Heart left ventricle (tissue), 16 donors: ENCODE data around the gene RAB3A. TPM values are rescaled to one million over a fixed set of nuclear protein-coding genes. Genes with fewer than 3 reads are reported as not detected.

Source experiments
- ATAC-seq, 4 donors: fragments of 200-7000 bp; cut with Tn5 transposase; one replicate each; pipeline ENCODE4 v1.9.1; 2020 to 2022; ENCODE audit warnings: moderate library complexity in 4 of 4, mild to moderate bottlenecking in 3 of 4, moderate number of reproducible peaks in 1 of 4
- DNase-seq, 5 donors: peaks; one replicate each; pipeline ENCODE4 v3.0.0-alpha.2; 2020
- H3K27ac ChIP-seq, 12 donors: fragments of 200-600 bp; sonication (generic) in 4 of 12; one replicate each; pipeline versions ENCODE4 v1.5.0 to v1.8.0; 2016 to 2022; ENCODE audit warnings: mild to moderate bottlenecking in 2 of 12
- H3K27me3 ChIP-seq, 9 donors: fragments of 200-600 bp; sonication (generic) in 2 of 9; one replicate each; pipeline versions ENCODE4 v1.5.1 to v1.8.0; 2016 to 2022; ENCODE audit warnings: mild to moderate bottlenecking in 3 of 9
- H3K36me3 ChIP-seq, 9 donors: fragments of 200-600 bp; sonication (generic) in 2 of 9; one replicate each; pipeline versions ENCODE4 v1.5.0 to v1.8.0; 2018 to 2022; ENCODE audit warnings: mild to moderate bottlenecking in 2 of 9
- H3K4me1 ChIP-seq, 12 donors: fragments of 200-600 bp; sonication (generic) in 4 of 12; one replicate each; pipeline versions ENCODE4 v1.5.0 to v1.8.0; 2016 to 2022; ENCODE audit warnings: mild to moderate bottlenecking in 3 of 12
- H3K4me3 ChIP-seq, 12 donors: fragments of 200-600 bp; sonication (generic) in 4 of 12; one replicate each; pipeline versions ENCODE4 v1.5.0 to v1.8.0; 2017 to 2022; ENCODE audit warnings: mild to moderate bottlenecking in 9 of 12, moderate library complexity in 4 of 12
- H3K9me3 ChIP-seq, 12 donors: fragments of 200-600 bp; sonication (generic) in 4 of 12; one replicate each; pipeline versions ENCODE4 v1.5.0 to v1.8.0; 2016 to 2022; ENCODE audit warnings: mild to moderate bottlenecking in 1 of 12
- CTCF ChIP-seq, 12 donors: fragments of 200-600 bp; sonication (generic) in 4 of 12; IDR thresholded peaks; one replicate each; pipeline versions ENCODE4 v1.5.0 to v1.8.0; 2018 to 2022; ENCODE audit warnings: antibody characterized with exemption in 12 of 12, mild to moderate bottlenecking in 5 of 12
- POLR2A ChIP-seq, 2 donors: fragments of 450-650 bp; IDR thresholded peaks; one replicate each; pipeline ENCODE4 v1.6.1; 2017; ENCODE audit warnings: antibody characterized with exemption in 2 of 2, mild to moderate bottlenecking in 2 of 2, moderate library complexity in 2 of 2
- WGBS, 4 donors: extraction: QIAGEN DNeasy Blood & Tissue Kit in 2 of 4; methylation state at CpG; one replicate each; pipeline versions ENCODE4 v1.1.5 to v1.1.7; 2013 to 2018; 5-methylcytosine and 5-hydroxymethylcytosine counted together
- intact Hi-C, 10 donors: fragments of 100-400 bp; cut with DNase I; formaldehyde crosslinking; loops; one replicate each; pipeline versions ENCODE4 v1.11.1 to v1.14.2; 2022
- polyA plus RNA-seq, 2 donors: library from polyadenylated mRNA; stranded (reverse); fragments of 200-250 nt; gene quantifications; one replicate each; pipeline ENCODE4 v1.2.3, GENCODE V29; 2013
- total RNA-seq, 9 donors: library from RNA; depleted of rRNA in 2 of 9; stranded (reverse); fragments of >200 nt in 2 of 9; fragmentation: NEBNext Ultra II Directional in 3 of 9; extraction: Animal tissue kit (Norgen Biotek cat#: 25700) in 3 of 9; gene quantifications; one replicate each; pipeline versions ENCODE4 v1.1.0 to v1.2.4, GENCODE V29; 2016 to 2023
- donor health status: ischemic (EF 13 %, LVEDD 7.1; RV severe dilation, severe dysfunction).
- donor health status: healthy with polysubstance abuse.
- donor health status: DM: no; HTN: yes; CAD: no.
- donor health status: DM: no; HTN: no; CAD: no.
- donor health status: ischemic (EF 25% LVEDD 6.9; RV normal size, moderate dysfunction).
- donor health status: ischemic (EF 25% LVEDD 5.7; RV mildly dilated, moderate dysfunction).
- donor health status: healthy.
- donor health status: DM: yes; HTN: yes; CAD: no.
- donor health status: ischemic (EF 35%, LVEDD 5.7; RV mildly dilated, moderate dysfunction).
- donor health status: nonischemic (EF 11% LVEDD 7.7; RV severe dilation, severe dysfunction).
- donor health status: DM: yes; HTN: yes; CAD: no.
- donor health status: PGD.
- donor health status: ischemic (EF 29% LVEDD 5.4; RV normal size, mild dysfunction).
- donor health status: nonischemic (EF 23%, LVEDD 6.1; RV moderate dilation, normal function).

RAB3A gene
- total and polyA plus RNA-seq, 11 donors: 6.9 to 39.2 (median 24.0) TPM

DNA sequence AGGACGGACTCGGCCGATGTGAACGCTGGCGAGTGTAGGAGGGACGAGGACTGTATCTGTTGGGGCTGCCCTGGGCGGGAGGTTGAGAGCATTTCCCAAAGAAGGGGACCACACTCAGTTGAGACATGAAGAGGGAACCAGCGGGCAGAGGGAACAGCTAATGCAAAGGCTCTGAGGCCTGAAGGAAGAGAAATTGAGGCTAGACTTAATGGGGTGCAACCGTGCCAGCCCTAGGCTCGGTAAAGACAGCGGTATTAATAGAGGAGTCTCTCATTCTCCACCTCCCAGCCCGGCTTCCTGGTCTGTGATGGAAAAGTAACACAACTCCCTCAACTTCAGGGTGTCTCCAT, 9.7 kb downstream of the RAB3A start:
- peak overlapping the region in 10 of 12 donors; percentile 40 to 99 (median 88) for H3K4me3 ChIP-seq
- peaks cover 0 to 36% (median 29%) of the 10 kb centered on the region in 9 donors for H3K36me3 ChIP-seq
- intact Hi-C loops: loop anchor here in 2 of 10 donors (5.0 to 10.0 kb wide), 2 partner anchors 58 to 131 kb away; partner anchors contain the start of gene LSM4 (in 1 of the 2)
- no peak for ATAC-seq
- H3K9me3 ChIP-seq: no peaks in the 10 kb centered on the region
- TF ChIP-seq CTCF (IDR thresholded peaks at IDR 0.05) (no peak), POLR2A (IDR thresholded peaks at IDR 0.05) (no peak)
- no peak for DNase-seq
- peaks cover 0 to 25% (median 14%) of the 10 kb centered on the region in 12 donors for H3K4me1 ChIP-seq
- H3K27ac ChIP-seq: peak overlapping the region in 5 of 12 donors; percentile 15 to 96 (median 67)
- WGBS, 4 donors: 53 to 65% (median 59%) methylated on average over 12 of the region's 12 CpGs
- H3K27me3 ChIP-seq: no peaks in the 10 kb centered on the region

DNA sequence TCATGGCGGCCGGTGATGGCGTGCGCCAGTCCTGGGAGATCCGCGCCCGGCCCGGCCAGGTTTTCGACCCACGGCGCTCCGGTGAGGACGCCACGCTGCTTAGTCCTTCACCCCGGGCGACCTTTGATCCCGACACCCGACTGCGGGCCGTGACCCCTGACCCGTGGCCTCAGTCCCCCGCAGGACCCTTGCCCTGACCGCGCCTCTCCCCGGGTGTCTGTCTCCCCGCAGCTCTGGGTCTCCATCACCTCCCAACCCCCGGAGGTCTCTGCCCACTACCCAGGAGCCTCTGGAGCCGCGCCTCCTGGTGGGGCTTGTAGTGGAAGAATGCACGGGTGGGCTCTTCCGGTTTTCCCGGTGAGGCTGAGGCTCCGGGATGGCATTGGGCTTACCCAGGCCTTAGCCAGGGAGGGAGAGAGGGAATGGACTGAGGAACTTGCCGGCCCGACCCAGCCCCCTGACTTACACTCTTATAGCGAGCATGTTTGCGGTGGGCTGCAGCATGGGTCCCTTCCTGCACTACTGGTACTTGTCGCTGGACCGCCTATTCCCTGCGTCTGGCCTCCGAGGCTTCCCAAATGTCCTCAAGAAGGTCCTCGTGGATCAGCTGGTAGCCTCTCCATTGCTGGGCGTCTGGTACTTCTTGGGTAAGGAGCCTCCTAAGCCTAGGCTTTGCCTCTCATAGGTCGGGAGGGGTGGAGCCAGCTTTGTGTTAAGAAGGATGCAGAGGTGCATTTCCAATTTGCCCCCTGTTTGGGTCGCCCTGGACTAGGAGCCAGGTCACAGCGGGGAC, 10.3 kb downstream of the RAB3A start:
- TF ChIP-seq CTCF (IDR thresholded peaks at IDR 0.05): peak in 1 of 12 donors; percentile 8
- TF ChIP-seq POLR2A (IDR thresholded peaks at IDR 0.05): no peak
- peaks cover 0 to 31% (median 23%) of the 10 kb centered on the region in 9 donors for H3K36me3 ChIP-seq
- ATAC-seq: peak in 1 of 4 donors; percentile 3
- intact Hi-C loops: loop anchor here in 4 of 10 donors (1.0 to 10.0 kb wide), 4 partner anchors 10 to 131 kb away; partner anchors contain the start of genes LSM4 (in 1 of the 4) and PIK3R2 (in 1 of the 4)
- no peaks in the 10 kb centered on the region for H3K27me3 ChIP-seq
- peak overlapping the region in 11 of 12 donors; percentile 67 to 96 (median 86) for H3K27ac ChIP-seq
- 3 to 8% (median 5%) methylated on average over 16 to 46 of the region's 46 CpGs for WGBS, 4 donors
- no peaks in the 10 kb centered on the region for H3K9me3 ChIP-seq
- no peak for DNase-seq
- peak overlapping the region; percentile 40 to 99 (median 84) for H3K4me3 ChIP-seq
- peaks cover 0 to 25% (median 14%) of the 10 kb centered on the region in 12 donors for H3K4me1 ChIP-seq

DNA sequence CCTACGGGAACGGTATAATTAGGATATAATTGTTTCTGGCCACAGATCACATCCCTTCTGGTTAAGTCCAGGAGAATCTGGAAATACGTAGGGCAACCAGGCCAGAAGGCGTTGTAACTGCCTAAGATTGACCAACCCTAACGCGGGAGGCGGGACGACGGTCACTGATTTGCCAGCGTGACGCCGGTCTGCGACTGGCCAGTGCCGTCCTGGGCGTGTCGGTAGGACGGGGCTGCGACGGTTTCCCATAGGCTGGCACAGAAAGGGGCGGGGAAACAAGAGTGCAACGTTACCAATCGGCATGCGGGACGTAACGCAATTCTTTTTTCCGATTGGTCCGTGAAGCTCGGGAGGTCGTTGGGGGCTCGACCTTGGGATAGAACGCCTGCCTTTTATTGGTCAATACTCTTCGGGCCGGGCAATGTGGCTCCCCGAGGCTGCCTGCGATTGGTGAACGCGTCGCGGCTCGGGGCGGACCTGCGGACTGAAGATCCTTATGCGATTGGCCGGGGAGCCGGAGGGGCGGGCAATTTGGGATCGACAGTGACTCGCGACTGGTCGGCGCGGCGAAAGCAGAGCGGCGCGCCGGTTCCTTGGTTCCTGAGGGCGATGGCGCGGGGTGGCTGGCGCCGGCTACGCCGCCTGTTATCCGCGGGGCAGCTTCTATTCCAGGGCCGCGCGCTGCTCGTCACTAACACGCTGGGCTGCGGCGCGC, 11.0 kb downstream of the RAB3A start, which contains the start of gene MPV17L2:
Gene MPV17L2, plus strand, starts transcription at position 546 of the 715 bp plus-strand sequence. Its CDS starts 64 bp downstream, at position 610.
- H3K4me1 ChIP-seq: peaks cover 0 to 25% (median 14%) of the 10 kb centered on the region in 12 donors
- peaks cover 0 to 23% (median 16%) of the 10 kb centered on the region in 9 donors for H3K36me3 ChIP-seq
- H3K4me3 ChIP-seq: peak within 1 kb of the TSS; percentile 40 to 99 (median 84)
- intact Hi-C loops: loop anchor here in 5 of 10 donors (1.0 to 10.0 kb wide), 6 partner anchors 10 to 132 kb away; partner anchors contain the start of genes LSM4 (in 1 of the 5), PIK3R2 (in 1 of the 5) and RAB3A (in 1 of the 5)
- peak; percentile 100 for DNase-seq
- WGBS, 4 donors: 0 to 1% (median 0%) methylated on average over 40 to 74 of the region's 74 CpGs
- no peaks in the 10 kb centered on the region for H3K9me3 ChIP-seq
- TF ChIP-seq CTCF (IDR thresholded peaks at IDR 0.05) (no peak), POLR2A (IDR thresholded peaks at IDR 0.05) (peak; percentile 82 to 89)
- ATAC-seq: peak; percentile 94 to 99 (median 96)
- no peaks in the 10 kb centered on the region for H3K27me3 ChIP-seq
- H3K27ac ChIP-seq: peak within 1 kb of the TSS; percentile 78 to 99 (median 94)
